Activated gamma-delta T cell treated with Interleukin-2 at 50 U/mL for 16 hours (primary cell): ENCODE data around the gene PCDH7.

ENCODE experiments used
- DNase-seq: peaks from one replicate; pipeline ENCODE4 v3.0.0-alpha.2; 2020

PCDH7 gene, protein sequence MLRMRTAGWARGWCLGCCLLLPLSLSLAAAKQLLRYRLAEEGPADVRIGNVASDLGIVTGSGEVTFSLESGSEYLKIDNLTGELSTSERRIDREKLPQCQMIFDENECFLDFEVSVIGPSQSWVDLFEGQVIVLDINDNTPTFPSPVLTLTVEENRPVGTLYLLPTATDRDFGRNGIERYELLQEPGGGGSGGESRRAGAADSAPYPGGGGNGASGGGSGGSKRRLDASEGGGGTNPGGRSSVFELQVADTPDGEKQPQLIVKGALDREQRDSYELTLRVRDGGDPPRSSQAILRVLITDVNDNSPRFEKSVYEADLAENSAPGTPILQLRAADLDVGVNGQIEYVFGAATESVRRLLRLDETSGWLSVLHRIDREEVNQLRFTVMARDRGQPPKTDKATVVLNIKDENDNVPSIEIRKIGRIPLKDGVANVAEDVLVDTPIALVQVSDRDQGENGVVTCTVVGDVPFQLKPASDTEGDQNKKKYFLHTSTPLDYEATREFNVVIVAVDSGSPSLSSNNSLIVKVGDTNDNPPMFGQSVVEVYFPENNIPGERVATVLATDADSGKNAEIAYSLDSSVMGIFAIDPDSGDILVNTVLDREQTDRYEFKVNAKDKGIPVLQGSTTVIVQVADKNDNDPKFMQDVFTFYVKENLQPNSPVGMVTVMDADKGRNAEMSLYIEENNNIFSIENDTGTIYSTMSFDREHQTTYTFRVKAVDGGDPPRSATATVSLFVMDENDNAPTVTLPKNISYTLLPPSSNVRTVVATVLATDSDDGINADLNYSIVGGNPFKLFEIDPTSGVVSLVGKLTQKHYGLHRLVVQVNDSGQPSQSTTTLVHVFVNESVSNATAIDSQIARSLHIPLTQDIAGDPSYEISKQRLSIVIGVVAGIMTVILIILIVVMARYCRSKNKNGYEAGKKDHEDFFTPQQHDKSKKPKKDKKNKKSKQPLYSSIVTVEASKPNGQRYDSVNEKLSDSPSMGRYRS (N-terminal part only)

DNA sequence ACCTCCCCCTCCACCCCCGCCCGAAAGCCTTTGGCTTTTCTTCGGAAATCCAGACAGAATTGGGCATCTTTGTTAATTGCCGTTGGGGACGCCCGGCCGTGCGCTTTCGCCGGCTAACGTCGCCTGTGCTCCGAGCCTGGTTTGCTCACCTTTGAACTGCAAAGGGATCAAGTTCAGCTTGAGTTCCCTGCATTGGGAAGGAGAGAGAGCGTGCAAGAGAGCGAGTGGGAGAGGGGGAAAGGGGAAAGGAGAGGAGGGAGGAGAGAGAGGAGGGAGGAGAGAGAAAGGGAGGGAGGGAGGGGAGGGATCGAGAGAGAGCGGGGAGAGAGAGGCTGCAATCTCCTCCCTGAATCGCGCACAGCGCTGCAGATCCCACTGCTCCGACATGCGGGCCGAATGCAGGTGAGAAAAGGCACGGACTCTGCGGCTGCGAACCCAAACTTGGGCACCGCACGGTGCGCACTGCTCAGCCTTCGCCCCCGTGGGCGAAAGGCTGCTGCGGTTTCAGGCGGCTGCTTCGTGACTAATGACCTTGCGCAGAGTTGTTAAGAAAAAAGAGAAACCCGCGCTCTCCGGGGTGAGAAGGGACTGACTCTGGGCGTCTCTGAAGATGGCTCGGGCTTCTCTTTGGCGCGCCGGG lies at the start of gene PCDH7:
Gene PCDH7 (plus strand): TSS at position 349 of the 640 bp plus-strand sequence. CDS start 1,054 bp downstream, outside the sequence.
- DNase-seq, result no peak

DNA sequence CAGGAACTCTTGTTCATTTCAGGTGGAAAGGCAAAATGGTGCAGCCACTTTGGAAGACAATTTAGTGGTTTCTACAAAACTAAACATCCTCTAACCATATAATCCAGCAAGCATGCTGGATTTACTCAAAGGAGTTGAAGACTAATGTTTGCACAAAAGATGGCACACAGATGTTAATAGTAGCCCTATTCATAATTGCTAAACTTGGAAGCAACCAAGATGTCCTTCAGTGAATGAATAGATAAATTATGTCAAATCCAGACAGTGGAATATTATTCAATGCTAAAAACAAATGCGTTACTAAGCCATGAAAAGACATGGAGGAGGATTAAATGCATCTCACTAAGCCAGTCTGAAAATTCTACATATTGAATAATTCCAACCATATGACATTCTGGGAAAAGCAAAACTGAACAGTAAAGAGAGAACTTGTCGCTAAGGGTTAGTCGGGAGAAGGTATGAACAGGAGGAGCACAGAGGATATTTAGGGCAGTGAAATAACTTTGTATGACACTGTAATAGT lies 48.2 kb upstream of the PCDH7 start:
- DNase-seq, result no peak

DNA sequence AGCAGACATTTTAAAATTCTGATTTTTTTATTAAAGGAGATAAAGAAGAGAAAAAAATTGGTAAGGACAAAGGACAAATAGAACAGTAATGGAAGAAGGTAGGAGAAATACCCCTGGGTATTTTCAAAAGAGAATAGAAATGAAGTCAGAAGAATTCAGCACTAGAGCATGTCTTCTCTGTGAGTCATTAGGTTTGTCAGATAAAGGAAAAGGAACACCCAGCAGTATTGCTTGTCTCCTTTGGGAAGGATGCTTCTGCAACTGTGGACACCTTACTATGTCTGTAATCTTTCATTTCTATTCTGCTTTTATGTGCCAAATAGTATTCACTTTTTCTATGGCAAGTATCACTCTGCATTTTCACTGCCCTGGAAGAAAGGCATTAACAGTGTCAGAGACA lies 24.0 kb upstream of the PCDH7 start:
- no peak for DNase-seq

DNA sequence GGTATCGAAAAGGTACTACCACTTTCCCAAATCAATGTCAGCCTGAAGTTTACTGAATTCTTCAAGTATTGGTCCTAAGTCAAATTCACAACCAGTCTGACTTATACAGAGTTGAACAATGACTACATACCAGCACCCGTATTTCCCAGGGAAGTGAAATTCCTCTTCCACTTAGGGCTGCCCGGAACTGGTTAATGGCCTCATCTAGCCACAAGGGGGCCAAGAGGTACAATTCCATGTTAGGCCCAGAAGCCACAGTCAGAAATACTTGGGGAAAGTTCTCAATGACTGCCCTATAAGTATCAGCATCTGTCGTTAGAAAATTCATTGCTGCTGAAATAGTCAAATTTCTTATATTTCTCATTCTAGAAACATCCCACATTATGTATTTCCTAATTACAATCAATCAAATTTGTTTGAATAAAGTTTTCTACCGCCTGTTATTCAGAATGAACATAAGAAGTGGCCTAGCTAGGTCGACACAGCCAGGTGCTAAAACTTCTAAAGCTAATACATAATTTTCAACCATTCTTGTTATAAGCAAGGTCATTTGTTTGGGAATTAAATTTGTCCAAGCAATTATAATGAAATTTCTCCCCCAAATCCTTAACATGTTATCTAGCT lies 5.6 kb upstream of the PCDH7 start:
- no peak for DNase-seq

DNA sequence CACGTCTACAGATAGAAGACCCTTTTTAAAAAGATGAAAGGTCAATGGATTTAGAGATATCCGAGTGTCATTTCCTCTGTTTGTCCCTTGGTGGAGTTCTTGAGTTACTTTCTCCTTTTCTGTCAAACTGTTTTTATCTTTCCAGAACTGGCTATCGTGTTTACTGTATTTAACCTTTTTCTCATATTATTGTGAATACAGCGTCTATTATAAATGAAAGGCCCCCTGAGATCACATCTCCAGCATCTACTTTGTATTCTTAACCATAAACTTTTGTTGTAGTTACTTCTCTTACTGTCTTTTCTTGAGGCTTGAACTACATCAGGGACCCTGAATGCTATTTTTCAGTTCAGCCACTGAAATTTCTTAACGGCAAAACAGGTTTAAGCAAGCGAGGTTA lies 4.0 kb upstream of the PCDH7 start:
- no peak for DNase-seq

DNA sequence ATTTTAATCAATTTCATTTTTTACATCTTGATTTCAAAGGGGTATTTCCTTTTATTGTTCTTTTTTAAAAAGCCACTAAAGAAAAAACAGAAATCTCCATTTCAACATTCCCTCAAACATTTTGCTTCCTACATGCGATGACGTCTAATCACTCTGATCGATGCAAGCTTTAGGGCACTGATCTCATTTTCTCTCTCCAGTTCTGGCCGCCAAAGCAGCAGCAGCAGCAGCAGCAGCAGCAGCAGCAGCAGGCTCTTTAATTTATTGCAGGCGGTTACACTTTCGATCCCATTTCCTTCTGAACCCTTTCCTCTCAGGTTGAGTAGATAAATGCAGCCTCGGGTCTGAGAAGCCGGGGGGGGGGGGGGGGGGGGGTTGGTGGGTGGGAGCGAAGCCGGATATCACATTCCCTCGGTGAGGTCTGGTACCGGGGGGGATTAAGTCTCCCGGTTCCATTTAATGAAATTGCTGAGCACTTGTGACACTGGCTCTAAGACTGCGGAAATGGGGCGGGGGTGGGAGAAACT lies 3.4 kb upstream of the PCDH7 start:
- DNase-seq, result no peak

DNA sequence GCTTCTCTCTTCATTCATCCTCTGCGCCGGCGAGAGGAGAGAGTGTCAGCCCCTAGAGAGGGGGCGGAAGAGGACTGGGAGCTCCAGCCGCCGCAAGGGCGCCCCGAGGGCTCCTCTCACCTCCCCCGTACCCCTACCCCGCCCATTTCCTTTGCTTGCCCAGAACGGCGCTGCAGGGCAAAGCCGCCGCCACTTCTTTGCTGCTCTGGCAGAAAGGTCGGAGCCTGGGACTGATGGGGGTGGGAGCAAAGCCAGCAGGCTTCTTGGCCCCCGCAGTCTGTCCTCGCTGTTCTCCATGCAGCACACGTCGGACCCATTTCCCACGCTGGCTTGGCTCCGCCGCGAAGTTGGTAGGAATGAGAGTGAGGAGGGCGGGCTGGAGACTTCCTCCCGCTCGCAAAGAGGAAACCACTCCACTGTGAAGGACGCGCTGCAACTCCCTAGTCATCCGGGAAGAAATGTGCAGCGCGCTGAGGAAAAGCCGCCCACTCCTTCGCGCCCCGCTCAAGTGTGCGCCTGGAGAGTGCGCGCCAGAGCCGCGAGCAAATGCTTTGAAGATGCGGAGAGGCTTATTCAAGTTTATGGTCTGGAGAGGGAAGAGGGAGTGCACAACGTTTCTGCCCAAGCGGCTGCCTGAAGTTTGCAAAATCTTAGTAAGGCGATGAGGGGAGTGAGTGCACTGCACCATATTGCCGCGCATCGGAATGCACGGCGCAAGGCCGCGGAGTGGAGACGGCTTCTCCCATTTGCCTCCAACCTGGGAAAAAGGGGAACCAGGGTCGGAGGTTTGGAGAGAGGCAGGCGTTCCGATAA lies 2.8 kb upstream of the PCDH7 start:
- no peak for DNase-seq

DNA sequence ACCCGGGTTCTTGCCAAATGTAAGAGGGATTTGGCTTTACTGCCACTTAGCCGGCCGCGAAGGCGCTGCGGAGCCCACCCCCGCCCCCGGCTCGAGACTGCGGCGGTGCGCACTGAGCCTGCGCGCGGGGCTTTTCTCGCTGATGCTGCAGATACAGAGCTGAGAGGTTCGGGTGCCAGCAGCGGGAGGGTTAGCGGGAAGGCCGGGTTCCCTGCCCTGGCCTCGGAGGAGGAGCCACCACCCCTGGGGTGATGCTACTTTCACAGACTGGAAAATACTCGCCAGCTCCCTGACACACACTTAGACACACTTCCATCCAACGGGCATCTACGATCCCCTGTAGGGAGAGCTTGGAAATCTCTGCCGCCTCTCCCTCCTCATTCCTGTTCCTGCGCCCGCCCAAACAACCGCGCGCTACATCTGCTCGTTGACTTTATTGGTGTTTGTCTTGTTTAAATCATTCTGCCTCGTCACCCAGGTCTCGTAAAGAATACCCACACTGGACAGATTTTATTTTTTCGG lies 2.1 kb upstream of the PCDH7 start:
- DNase-seq, result no peak

DNA sequence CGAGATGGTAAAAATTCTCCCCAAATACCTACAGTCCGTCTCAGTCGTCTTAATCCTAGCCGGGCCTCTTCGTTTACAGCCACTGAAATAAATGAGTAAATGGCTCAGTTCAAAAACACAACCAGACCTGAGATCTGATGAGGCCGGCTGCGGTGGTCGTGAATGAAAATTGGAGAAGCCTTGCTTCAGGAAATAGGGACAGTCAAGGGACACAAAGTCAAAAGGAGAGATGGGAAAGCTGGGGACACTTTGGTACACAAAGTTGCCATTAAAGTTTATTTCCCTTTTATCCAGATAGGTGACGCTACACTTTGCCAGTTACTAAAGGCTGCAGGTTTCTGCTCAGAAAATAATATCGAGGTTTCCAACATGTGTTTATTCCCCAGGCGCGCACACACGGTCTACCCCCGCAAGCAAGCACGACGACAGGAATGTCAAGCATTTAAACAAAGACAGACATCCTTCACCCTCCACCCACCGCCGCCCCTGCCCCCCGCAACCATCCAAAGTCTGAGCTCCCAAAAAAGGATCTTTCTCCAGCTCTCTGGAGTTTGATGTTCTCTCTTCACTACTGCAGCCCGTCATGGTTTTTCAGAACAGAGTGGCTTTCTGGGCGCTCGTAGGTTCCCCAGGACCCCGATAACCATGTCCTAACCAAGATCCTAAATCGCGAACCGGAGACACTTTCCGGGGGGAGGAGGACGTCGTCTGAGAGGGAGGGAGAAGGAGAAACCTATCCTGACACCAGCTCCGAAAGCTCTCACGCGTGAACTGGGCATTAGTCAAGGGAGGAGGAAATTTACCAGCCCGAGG lies 1.3 kb upstream of the PCDH7 start:
- DNase-seq, result no peak

DNA sequence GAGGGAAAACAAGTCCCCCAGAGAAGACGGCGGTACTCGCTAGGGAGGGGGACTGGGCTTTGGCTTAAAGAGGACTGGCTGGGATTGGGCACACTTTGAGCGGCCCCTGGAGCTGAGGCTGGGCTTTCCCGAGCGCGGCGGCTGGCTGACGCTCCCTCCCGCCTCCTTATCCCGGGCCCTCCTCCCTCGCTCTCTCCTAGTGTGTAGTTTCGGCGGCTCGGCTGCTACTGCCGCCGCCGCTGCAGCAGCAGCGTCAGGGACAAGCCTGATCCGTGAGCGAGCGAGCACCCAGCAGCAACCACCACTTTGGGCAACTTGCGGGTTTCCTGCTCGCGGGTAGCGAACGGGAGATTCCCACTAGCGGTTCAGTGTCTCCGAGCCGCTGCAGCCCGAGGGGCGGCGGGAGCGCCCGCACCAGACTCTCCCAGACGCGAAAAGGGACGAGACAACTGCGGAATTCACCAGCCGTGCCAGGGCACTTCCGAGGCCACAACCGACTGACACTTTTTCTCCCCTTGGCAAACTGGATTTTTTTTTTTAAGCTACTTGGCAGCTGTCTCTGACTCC lies 632 bp upstream of the PCDH7 start:
- no peak for DNase-seq

DNA sequence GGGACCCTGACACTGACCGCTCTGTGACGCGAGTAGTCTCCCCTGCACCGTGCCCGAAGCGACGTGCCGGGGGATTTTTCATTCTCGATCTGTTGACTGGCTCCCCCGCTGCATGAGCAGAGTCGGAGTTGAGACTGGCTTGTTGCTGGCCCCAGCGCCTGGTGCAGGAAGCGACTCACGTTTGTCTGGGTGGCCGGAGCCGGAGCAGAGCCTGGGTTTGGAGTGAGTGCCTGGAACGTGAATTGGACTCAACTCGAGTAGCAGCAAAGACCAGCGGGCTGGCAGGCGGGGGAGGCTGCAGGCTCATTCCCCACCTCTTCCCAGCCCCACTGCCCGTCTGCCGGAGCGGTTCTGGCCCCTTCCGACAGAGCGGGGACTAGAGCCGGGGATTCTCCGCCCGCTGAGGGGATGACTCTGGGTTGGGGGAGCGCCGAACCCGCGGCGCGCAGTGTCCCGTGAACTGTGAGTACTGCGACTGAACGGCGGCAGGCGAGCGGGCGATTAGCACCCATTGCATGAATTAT lies 554 bp downstream of the PCDH7 start:
- DNase-seq, result no peak

DNA sequence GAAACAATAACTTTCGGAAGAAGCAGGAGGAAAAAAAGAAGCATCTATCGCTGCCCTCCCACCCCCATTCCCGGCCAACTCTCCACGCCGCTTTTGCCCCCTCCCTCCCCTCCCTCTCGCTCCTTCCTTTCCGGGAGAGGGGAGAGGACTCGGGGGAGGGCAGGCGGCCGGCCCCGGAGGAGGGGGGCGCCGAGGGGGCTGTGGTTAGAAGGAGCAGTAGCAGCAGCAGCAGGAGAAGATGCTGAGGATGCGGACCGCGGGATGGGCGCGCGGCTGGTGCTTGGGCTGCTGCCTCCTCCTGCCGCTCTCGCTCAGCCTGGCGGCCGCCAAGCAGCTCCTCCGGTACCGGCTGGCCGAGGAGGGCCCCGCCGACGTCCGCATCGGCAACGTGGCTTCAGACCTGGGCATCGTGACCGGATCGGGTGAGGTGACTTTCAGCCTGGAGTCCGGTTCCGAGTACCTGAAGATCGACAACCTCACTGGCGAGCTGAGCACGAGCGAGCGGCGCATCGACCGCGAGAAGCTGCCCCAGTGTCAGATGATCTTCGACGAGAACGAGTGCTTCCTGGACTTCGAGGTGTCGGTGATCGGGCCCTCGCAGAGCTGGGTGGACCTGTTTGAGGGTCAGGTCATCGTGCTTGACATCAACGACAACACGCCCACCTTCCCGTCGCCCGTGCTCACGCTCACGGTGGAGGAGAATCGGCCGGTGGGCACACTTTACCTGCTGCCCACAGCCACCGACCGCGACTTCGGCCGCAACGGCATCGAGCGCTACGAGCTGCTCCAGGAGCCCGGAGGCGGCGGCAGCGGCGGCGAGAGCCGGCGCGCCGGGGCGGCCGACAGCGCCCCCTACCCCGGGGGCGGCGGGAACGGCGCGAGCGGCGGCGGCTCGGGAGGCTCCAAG lies 1.3 kb downstream of the PCDH7 start:
- DNase-seq, result no peak

DNA sequence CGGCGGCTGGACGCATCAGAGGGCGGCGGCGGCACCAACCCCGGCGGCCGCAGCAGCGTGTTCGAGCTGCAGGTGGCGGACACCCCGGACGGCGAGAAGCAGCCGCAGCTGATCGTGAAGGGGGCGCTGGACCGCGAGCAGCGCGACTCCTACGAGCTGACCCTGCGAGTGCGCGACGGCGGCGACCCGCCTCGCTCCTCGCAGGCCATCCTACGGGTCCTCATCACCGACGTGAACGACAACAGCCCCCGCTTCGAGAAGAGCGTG lies 1.9 kb downstream of the PCDH7 start:
- DNase-seq, result no peak

DNA sequence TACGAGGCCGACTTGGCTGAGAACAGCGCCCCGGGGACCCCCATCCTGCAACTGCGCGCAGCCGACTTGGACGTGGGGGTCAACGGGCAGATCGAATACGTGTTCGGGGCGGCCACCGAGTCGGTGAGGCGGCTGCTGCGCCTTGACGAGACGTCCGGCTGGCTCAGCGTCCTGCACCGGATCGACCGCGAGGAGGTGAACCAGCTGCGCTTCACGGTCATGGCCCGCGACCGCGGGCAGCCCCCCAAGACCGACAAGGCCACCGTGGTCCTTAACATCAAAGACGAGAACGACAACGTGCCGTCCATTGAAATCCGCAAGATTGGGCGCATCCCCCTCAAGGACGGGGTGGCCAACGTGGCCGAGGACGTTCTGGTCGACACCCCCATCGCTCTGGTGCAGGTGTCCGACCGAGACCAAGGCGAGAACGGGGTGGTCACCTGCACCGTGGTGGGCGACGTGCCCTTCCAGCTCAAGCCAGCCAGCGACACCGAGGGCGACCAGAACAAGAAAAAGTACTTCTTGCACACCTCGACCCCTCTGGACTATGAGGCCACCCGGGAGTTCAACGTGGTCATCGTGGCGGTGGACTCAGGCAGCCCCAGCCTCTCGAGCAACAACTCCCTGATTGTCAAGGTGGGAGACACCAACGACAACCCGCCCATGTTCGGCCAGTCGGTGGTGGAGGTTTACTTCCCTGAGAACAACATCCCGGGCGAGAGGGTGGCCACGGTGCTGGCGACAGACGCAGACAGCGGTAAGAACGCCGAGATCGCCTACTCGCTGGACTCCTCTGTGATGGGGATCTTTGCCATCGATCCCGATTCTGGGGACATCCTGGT lies 2.4 kb downstream of the PCDH7 start:
- DNase-seq, result no peak

DNA sequence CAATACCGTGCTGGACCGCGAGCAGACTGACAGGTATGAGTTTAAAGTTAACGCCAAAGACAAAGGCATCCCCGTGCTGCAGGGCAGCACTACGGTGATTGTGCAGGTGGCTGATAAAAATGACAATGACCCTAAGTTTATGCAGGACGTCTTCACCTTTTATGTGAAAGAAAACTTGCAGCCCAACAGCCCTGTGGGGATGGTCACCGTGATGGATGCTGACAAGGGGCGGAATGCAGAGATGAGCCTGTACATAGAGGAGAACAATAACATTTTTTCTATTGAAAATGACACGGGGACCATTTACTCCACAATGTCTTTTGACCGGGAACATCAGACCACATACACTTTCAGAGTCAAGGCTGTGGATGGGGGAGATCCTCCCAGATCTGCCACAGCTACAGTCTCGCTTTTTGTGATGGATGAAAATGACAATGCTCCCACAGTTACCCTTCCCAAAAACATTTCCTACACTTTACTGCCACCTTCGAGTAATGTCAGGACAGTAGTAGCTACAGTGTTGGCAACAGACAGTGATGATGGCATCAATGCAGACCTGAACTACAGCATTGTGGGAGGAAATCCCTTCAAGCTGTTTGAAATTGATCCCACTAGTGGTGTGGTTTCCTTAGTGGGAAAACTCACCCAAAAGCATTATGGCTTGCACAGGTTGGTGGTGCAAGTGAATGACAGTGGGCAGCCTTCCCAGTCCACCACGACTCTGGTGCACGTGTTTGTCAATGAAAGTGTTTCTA lies 3.2 kb downstream of the PCDH7 start:
- DNase-seq, result no peak

DNA sequence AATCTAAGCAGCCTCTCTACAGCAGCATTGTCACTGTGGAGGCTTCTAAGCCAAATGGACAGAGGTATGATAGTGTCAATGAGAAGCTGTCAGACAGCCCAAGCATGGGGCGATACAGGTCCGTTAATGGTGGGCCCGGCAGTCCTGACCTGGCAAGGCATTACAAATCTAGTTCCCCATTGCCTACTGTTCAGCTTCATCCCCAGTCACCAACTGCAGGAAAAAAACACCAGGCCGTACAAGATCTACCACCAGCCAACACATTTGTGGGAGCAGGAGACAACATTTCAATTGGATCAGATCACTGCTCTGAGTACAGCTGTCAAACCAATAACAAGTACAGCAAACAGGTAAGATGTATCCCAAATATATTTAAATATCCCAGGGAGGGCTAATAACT lies 4.1 kb downstream of the PCDH7 start:
- DNase-seq, result no peak

DNA sequence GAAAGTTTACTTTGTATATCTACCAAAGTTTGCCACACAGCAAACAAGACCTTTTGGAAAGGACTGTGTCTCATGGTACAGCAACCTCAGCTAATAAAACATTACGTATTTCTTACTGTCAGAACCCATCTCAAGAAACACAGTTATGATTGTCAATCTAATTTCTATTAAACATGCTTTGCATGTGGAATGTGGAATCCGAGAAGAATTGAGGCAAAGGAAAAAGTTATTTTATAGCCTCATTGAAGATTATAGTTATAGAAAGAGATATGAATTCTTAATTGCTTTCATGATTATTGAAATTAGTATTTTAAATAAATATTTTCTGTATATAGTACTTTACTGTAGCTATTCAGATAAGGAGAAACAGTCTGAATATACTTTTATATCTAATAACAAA lies 5.4 kb downstream of the PCDH7 start:
- no peak for DNase-seq
